GM18907 (cell line): ENCODE measurements around the gene MRPL51.
"Not testable (repeated sequence)": the region's sequence is repeated elsewhere in the genome, so short reads cannot be mapped to it uniquely, and the experiment has no call there.

Experiments used
- ATAC-seq: cut with Tn5 transposase; IDR thresholded peaks from one replicate; pipeline ENCODE4 v1.9.1; 2021; ENCODE audit warnings: mild to moderate bottlenecking, moderate library complexity; ENCODE audit not compliant: unreplicated experiment

The MRPL51 gene

DNA sequence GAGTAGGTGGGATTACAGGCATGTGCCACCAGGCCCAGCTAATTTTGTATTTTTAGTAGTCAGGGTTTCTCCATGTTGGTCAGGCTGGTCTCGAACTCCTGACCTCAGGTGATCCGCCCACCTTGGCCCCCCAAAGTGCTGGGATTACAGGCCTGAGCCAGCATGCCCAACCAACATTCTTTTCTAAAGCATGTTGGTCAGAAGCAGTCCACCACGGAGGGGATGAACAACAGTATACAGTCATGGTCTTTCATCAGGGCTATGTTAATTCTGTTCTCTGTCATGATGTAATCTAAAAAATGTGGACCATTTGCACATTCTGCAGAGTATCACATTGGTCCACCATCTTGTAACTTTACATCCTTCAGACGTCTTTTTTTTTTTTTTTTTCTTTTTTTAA, 3.6 kb downstream of the MRPL51 start:
- no peak for ATAC-seq

DNA sequence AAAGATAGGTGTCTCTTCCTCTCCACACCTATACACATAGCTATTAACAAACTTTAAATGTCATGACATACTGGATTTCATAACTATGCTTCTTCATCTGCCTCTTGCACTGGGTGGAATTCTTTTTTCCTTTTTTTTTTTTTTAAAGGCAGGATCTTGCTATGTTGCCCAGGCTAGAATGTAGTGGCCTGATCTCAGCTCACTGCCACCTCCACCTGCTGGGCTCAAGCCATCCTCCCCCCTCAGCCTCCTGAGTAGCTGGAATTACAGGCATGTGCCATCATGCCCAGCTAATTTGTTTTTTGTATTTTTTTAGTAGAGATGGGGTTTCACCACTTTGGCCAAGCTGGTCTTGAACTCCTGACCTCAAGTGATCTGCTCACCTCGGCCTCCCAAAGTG, 4.8 kb downstream of the MRPL51 start:
- ATAC-seq: no peak

- ATAC-seq: no peak
These were observed 14.6 kb downstream of the MRPL51 start for GRCh38 chr12:6478416-6478815.

DNA sequence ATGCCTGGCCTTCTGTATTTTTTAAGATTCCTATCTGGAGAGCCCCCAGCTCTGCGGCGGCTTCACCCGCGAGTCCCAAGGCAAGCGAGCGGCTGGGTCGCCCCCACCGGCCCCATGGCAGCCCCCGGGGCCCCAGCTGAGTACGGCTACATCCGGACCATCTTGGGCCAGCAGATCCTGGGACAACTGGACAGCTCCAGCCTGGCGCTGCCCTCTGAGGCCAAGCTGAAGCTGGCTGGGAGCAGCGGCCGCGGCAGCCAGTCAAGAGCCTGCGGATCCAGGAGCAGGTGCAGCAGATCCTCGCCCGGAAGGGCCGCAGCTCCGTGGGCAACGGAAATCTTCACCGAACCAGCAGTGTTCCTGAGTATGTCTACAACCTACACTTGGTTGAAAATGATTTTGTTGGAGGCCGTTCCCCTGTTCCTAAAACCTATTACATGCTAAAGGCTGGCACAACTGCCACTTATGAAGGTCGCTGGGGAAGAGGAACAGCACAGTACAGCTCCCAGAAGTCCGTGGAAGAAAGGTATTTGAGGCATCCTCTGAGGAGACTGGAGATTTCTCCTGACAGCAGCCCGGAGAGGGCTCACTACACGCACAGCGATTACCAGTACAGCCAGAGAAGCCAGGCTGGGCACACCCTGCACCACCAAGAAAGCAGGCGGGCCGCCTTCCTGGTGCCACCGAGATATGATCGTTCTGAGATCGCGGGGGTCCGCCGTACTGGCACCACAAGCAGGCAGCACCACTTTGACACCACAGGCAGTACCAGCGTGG, 15.3 kb downstream of the MRPL51 start:
- ATAC-seq: not testable (repeated sequence)

- ATAC-seq: no peak
These were observed 16.6 kb downstream of the MRPL51 start for GRCh38 chr12:6476489-6476888.

GRCh38 chr12:6475233-6475975, 17.7 kb downstream of the MRPL51 start:
- ATAC-seq: not testable (repeated sequence)

DNA sequence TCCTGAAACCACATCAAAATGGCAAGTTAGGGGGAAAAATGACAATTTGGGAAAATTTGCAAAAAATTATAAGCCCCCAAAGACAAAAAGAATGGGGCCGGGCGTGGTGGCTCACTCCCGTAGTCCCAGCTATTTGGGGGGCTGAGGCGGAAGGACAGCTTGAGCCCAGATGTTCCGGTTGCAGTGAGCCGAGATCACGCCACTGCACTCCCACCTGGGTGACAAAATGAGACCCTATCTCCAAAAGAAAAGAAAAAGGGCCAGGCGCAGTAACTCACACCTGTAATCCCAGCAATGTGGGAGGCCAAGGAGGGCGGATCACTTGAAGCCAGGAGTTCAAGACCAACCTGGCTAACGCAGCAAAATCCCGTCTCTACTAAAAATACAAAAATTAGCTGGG, 20.6 kb downstream of the MRPL51 start:
- no peak for ATAC-seq

DNA sequence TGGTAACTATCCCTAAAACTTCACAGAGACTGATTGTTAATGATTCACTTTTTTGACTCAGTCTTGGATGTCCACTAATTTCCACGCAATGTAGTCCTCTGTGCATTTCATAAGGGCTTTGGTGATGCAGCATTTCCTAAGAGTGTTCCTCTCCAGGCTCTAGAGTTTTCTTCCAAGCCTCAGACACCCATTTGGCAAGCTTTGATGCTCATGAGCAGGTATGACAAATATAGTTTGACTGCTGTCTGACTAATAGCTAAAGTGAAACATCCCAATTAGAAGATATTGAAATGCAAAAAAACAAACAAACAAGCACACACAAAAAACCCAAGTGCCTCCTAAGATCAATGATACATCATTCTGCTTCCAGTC, 21.1 kb downstream of the MRPL51 start:
- ATAC-seq: no peak

DNA sequence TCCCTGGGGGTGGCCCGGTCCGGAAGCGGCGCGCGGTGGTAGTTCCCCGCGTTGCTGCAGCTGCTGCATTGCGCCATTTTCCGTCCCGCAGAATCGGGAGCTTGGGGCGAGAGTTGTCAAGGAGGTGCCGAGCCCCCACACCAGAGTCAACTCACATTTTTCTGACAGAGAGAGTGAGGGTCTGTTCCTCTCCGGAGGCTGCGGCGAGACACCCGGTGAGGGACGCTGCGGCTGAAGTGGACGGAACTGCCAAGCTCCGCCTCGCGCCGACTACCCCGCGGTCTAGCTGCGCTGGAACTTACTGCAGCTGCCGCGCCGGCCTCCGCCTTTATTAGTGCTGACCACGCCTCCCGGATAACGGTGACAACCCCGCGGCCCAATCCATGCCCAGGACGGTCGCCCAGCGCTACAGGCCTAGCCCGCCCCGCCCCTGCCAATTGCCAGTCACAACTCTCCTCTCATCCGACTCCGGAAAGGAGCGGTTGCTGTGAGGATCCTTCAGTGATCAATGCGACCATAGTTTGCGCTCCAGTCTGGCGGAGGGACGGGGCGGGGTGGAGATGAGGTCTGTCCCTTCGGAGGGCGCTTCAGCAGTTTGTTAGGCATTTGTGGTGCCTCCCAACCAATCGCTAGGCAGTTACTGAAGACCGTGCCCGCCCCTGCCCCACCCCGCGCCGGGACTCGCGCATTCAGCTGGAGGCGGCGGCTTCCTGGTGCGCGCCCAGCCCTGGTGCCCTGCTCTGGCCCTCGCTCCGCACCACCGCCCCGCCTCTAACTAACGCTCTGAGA, 22.5 kb downstream of the MRPL51 start, which contains the start of gene VAMP1:
Gene VAMP1 (minus strand): TSS at position 303 of the 789 bp plus-strand sequence. CDS start 146 bp downstream, at position 157.
- peak; percentile 93 for ATAC-seq

DNA sequence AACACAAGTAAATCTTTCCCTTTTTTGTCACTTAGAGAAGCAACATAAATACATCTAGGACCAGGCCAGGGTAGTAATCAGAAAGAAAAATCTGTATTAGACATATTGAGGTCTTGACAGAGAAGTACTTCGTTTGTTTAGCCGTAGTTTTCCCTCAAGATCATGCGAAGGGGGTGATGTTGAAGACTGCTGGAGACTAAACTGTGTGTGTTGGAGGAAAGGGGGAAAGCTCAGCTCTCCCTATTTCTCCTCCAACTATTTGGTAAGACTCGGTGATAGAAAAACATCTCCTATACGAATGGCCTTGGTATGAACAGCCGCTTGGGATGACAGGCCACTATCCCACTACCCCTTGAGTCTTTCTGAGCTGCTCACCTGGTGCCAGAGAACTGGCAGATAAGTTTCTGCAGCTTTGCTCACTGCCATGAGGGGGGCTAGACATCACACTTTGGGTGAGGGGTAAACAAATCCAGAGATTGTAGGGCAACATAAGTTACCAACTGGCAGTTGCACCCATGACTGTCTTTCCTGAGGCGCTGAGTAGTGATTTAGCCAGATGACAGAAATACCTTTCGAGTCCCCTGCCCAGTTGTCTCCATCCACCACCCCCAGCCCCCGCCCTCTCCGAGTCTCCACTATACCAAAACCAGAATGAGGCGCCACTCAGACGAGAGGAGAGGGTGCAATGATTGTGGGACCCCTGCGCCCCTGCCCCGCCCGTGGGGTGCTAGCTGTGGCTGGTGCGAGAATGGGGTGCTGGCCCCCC, 23.3 kb downstream of the MRPL51 start:
- no peak for ATAC-seq

GRCh38 chr12:6469092-6469491, 24.0 kb downstream of the MRPL51 start:
- ATAC-seq: no peak

DNA sequence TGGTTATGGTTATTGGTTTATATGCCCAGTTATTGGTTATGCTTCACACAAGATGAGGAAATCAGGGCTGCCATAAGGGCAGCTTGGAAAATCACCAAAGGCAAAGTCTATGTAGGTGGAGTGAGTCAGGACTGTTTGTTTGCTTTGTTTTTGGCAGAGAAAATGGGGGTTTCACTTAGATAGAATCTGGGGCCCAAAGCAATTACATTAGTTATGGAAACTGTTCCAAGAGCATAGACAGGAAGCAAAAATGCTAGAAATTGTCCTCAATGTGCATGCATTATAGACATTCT, 24.8 kb downstream of the MRPL51 start:
- no peak for ATAC-seq

GRCh38 chr12:6467571-6468282, 25.3 kb downstream of the MRPL51 start:
- ATAC-seq: not testable (repeated sequence)

DNA sequence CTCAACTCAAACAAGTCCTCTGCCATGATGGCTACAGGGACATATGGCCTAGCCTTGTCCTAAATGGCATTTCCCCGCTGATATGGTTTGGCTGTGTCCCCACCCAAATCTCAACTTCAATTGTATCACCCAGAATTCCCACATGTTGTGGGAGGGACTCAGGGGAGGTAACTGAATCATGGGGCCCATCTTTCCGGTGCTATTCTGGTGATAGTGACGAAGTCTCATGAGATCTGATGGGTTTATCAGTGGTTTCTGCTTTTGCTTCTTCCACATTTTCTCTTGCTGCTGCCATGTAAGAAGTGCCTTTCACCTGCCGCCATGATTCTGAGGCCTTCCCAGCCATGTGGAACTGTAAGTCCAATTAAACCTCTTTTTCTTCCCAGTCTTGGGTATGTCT, 26.3 kb downstream of the MRPL51 start:
- ATAC-seq: not testable (repeated sequence)

DNA sequence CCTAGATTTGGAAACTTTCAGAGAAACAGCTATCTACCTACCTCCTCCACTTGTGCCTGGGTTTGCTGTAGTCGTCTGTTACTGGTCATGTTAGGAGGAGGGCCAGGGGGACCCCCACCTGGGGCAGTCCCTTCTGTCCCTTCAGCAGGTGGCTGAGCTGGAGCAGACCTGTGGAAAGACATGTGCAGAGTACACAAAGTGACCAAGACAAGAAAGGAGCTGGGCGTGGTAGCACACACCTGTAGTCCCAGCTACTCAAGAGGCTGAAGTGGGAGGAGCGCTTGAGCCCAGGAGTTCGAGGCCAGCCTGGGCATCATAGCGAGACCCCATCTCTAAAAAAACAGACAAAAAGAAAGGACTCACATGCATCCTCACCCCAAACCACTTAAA, 26.9 kb downstream of the MRPL51 start:
- ATAC-seq: no peak

DNA sequence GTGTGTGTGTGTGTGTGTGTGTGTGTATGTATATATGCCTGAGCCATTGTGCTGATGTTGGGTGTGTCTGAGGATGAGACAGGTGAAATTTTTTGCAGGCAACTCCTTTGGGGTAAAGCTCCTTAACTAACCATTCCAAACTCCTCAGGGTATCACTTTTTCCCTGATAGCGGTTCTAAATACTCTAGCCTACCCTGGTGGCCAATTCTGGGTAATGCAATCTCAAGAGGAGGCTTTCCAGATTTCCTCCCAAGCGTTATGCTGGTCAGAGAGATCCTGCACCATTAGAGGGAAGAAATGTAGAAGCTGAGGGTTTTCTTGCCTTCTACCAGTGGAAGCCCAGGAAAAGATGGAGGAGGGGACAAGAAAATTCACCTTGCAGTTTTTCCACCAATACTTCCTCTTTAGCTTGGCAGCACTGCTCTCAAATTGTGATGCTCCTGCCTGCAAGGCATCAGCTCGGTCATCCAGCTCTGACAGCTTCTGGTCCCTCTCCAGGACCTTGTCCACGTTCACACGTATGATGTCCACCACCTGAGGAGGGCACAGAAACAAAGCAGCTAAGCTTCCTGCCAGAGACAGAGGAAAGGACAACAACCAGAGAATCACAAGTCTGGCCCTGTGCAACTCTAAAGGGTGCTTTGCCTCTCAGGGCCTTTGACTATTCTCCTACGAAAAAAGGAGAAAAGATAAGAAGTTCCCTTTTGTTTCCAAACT, 27.4 kb downstream of the MRPL51 start:
- ATAC-seq: no peak

- ATAC-seq: no peak
These were observed 28.5 kb downstream of the MRPL51 start for GRCh38 chr12:6464531-6464930.

GRCh38 chr12:6463858-6464257, 29.2 kb downstream of the MRPL51 start:
- ATAC-seq: no peak

DNA sequence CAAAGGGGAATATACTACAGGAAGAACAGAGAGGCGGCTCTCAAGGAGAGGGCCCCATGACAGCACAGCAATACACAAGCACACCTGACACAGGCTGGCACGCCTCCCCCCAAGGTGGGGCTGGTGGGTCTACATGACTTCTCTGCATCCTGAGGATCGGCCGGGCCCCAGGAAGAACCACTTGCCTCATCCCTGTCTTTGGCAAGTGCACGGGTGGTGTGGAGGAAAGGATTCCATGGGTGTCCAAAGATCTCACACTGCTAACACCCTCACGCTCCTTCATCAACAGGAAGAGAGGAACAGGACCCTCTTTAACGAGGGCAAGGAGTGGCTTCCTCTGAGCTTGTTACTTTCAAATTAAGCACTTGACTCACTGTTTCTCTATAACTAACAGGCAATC, 29.8 kb downstream of the MRPL51 start:
- ATAC-seq: no peak
